ELR (cell line): Measurements from ENCODE around the gene DCXR.

Source experiments
- DNase-seq: peaks from one replicate; pipeline ENCODE4 v3.0.0-alpha.2; 2015; ENCODE audit warnings: low read depth

Gene DCXR

DNA sequence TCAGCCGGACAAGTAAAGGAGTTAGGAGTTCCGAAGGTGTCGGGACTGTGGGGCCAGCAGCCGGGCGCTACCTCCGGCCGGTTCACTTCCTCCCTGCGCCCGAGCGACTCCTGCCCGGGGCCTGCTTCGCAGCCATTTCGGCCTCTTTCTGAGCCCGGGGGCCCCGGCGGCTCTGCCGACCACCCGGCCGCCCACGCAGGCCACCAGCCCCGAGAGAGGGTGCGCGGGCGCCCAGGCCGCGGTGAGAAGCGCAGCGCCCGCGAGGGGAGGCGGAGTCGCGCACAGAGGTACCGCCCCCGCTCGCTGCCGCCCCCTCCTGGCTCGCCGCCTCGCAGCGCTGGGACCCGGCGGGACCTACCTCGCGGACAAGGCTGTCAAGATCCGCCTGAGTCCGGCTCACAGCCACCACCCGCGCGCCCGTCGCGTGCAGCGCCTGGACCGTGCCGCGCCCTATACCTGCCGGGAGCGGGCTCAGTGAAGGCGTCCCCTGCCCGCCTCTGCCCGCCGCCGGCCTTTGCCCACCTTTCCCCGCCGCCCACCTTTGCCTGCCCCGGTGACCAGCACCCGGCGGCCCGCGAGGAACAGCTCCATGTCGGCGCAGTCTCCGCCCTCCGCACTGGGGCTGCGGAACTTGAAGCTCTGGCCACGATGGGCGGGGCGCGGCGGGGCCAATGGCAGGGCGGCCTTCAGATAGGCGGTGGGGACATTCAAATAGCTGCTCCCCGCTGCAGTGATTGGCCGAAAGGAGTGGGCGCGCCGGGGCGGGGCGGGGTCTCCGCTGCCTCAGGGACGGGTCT is at the start of gene DCXR:
Gene DCXR, minus strand, starts transcription at position 606 of the 797 bp plus-strand sequence. Its CDS starts 15 bp downstream, at position 591.
- peak; percentile 98 for DNase-seq

DNA sequence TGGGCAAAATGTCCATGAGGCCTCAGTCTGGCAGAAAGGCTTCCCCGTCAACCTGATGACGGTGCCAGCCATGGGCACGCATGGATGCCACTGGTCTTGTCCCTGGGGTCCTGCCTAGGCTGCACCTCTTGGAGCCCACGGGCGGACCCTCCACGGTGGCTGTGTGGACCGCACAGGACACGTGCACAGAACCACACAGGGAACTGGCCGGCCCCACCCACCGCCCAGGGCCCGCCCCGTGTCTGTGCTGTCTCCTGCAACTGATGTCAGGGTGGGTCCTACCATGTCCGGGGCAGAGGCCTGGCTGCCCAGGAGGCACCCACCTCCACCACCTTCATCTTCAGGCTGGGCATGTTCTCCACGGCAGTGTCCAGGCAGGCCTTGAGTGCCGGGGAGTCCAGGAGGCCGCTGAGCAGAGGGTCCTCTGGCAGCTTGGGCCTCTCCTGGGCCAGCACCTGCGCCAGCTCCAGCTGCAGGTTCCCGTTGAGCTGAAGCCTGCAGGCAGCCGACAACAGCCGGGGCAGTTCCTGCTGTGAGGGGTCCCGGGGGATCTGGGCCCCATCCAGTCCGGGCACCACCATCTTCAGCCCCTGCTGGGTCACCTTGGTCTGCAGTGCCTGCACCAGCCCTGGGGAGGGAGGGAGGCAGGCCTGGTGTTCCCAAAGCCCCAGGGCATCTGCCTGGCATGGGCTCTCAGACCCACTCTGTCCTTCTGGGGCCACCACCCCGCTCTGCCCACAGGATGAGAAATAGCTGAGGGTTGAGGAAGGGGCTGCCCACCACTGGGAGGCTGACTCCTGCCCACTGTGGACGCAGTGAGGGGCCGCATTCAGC is 48.7 kb upstream of the DCXR start:
- DNase-seq, result no peak

DNA sequence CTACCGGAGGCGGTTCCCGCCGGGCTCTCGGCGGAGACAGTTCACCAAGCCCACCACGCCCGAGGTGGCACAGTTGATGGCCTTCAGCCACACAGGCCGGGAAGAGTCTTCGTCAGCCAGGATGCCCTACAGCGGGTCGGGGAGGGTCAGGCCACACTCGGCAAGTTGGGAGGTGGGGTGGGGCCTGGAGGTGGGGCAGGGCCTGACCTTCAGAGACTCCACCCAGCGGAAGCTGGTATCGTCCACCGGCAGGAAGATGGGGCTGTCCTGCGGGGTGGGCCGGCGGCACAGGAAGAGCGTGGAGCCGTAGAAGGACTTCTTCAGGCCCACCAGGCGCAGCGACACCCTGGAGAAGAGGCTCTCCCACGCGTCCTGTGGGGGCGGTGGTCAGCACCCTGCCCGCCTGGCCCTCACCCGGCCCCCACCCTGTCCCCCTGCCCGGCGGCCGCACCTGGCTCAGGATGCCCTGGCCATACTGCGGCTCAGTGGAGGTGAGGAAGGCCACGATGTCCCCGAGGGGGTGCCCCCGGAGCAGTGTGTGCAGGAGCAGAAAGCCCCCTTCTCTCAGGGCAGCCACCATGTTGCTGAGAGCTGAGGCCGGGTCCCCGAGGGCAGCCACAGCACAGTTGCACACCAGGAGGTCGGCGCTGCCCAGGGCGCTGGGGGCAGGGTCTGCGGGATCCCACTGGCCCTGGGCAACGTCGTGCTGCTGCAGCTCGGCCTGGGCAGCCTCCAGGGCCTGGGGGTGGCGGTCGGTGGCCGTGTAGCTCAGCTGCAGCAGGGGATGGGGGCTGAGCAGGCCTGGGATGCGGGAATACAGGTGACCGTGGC is 47.7 kb upstream of the DCXR start:
- no peak for DNase-seq

GRCh38 chr17:82084373-82085030 is 47.0 kb upstream of the DCXR start:
- DNase-seq, result no peak

DNA sequence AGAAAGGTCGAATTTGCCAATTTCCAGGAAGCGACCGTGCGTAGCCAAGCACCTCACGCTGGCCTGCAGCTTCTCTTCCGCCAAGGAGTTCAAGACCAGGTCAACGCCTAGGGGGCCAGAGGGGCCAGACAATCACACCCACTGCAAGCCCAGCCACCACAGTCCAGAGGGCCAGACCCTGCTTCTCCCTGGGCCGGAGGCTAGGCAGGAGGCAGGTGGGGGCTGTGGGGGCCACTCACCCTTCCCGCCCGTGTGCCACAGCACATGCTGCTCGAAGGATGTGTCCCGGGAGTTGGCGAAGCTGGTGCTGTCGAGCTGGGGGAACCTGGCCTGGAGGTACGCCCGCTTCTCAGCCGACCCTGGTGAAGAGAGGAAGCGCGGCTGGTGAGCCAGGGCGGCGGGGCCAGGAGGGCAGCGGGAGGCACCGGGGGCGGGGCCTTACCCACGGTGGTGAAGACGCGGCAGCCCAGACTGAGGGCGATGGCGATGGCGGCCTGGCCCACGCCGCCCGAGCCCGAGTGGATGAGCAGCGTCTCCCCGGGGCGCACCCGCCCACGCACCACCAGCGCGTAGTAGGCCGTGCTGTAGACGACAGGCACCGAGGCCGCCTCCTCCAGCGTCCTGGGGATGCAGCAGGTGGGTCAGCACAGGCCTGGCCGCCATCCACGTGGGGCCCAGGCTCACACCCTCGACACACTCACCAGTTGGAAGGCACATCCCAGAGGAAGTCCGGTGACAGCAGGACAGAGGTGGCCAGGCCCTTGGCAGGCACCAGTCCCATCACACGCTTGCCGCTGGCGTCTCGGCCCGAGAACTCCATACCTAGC is 46.2 kb upstream of the DCXR start:
- DNase-seq, result no peak

DNA sequence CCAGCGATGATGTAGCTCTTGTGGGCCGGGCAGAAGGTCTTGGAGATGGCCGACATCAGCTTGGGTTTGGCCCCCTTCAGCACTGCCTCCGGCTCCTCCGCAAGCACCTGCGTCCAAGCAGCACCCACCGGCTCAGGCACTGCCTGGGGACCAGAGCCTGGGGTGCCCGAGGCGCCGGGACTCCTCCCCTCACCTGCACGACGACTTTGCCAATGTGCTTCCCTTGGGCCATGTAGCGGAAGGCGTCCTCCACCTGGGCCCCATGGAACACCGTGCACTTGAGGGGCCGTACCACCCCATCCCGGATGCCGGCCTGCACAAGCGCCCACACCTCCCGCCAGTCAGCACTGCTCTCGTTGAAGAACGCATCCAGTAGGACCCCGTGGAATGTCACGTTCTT is 45.5 kb upstream of the DCXR start:
- no peak for DNase-seq

DNA sequence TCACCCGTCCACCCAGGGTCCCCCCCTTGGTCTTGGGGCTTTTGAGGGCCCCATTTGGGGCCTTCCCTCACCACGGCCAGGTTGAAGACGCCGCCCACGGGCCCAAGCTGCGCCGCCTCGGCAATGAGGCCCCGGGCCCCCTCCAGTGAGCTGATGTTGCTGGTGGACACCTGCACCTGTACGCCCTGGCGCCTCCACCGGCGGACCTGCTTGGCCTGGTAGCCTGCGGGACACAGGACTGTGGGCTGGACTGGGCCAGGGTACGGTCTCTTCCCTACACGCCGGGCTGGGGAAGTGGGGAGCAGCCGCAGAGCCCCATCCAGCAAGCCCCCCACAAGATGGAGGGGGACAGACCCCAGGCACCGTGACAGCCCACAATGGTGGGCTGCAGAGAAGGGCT is 45.0 kb upstream of the DCXR start:
- DNase-seq, result no peak

GRCh38 chr17:82081966-82082365 is 44.5 kb upstream of the DCXR start:
- DNase-seq, result no peak

DNA sequence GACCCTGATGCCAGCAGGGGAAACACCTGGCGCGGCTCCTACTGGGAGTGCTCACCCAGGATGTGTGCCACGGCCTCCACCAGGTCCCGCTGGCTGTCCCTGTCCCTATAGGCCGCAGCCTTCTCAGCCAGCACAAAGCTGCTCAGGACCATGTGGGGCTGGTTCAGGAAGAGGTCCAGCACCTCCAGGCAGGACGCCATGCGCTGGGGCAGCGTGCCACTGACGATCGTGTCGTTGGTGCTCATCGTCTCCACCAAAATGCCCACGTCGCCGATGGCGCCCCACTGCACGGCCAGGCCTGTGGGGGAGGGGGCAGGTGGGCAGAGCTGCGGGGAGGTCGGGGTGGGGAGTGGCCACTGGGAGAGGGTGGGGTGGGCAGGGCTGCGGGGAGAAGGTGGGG is 44.0 kb upstream of the DCXR start:
- no peak for DNase-seq

GRCh38 chr17:82080789-82081464 is 43.4 kb upstream of the DCXR start:
- no peak for DNase-seq

- DNase-seq, result no peak
These were observed 42.7 kb upstream of the DCXR start for GRCh38 chr17:82080048-82080788.

- DNase-seq, result no peak
These were observed 41.6 kb upstream of the DCXR start for GRCh38 chr17:82079001-82079677.

- DNase-seq, result no peak
These were observed 40.9 kb upstream of the DCXR start for GRCh38 chr17:82078433-82078832.

DNA sequence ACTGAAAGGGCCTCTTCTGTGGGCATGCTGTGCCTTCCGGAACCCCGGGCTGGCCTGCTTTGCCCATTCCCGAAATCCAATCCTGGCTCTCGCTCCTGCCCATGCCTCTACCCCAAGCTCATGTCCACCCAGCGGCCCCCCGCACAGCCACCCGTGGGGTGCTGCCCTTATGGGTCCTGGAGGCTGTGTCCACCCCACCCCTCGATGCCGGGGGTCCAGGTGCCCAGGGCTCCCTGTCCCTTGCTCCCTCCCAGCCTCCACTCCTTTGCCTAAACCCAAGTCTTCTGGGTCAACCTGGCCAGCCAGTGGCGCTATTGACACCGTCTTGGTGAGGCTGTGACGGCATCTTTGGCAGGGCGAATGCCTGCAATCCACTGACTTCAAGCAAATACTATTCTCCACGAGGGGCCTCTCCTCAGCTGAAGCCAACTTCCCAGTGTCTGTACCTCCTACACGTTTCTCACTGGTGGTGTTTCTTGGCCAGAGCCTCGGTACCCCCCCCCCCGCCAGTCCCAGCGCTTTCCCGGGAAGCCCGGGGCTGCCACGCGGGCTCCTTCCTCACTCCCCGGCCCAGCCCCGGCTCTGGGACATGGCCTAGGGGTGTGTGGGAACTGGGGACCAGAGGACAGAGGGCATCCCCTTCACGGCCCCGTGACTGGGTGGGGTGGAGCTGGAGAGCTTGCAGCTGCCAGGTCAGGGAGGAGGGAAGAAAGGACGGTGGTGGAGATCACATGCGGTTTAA is 40.3 kb upstream of the DCXR start:
- DNase-seq, result no peak

DNA sequence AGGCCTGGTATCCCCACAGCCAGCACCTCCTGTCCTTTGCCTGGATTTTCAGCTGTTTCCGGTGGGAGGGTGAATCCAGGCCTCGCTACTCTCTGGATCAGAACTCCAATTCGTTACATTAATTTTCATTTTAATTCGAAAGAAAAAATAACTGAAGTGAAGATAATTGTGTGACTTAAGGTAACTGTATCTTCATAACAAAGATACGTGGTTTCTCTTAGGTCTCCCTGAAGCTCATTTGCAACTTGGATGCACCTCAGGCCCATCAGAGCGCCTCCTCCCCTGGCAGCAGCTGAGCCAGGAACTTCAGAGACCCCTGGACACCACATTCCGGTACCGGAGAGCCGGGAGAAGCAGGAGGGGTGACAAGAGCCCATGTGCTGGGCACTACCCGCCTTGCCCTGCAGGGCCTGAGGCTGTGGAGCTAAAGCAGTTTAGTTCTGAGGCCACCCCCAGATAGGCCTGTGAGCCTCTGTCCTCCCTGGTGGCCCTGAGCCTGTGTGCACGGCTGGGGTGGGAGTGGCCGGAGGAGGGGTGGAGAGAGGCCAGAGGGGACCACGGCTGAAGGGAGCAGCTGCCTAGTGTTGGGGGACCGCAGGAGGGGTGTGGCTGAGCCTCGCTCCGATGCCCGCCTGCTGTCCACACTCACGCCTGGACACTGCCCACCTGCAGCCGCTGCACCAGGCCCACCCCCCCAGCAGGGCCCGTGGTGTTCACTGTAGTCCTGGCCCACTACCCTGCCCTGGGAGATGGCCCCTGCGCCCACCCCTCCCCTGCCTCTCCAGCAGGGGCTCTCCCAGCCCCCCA is 39.5 kb upstream of the DCXR start:
- no peak for DNase-seq

DNA sequence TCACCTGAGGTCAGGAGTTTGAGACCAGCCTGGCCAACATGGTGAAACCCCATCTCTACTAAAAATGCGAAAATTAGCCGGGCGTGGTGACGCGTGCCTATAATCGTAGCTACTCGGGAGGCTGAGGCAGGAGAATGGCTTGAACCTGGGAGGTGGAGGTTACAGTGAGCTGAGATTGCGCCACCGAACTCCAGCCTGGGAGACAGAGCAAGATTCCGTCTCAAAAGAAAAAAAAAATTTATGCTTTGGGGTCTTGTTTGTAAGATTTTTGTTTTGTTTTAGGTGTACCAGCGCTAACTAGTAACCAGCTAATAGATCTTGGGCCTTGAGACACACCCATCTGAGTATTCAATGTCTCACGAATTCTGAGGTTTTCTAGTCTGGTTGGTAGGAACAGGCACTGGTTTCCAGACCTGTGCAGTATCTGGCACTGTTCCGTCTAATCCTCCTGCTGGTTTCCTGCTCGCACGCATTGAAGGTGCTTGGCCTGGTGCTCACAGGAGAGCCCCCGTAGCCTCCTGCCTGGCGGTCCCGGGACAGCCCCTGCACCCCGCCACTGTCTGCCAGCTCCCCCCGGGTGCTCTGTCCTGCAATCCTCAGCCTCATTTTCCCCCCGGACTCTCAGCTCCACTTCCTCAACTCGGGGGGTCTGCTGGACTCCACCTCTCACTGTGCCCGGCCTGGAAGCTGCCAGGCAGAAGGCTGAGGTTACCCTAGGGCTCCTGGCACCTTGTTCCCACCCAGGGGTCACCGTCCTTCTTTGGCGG is 38.7 kb upstream of the DCXR start:
- DNase-seq, result no peak

- no peak for DNase-seq
These were observed 35.9 kb upstream of the DCXR start for GRCh38 chr17:82073446-82073845.
